ENCODE measurements around the gene ASMTL.
"Not testable (repeated sequence)": the region's sequence is repeated elsewhere in the genome, so short reads cannot be mapped to it uniquely, and the experiment has no call there.

ASMTL gene

DNA sequence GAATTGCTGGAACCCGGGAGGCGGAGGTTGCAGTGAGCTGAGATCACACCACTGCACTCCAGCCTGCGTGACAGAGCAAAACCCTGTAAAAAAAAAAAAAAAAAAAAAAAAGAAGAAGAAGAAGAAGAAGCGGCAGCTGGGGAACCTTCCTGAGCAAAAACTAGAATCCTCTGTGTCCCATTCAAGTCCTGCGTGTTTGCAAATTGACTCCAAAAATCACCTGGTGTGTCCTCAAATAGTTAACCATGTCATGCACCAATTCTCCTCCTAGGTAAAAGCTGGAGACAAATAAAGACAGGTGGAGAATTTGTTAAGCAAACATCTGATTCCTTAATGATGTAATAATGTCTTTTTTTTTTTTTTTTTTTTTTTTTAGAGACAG, 31.9 kb upstream of the ASMTL start:
- in situ Hi-C loops (cut with HindIII; ENCODE audit: low pct_ligation_motif_present, low pct_unique_long_range_greater_than_20kb, low sequenced_read_pairs): no loop called here
- no peak for DNase-seq

DNA sequence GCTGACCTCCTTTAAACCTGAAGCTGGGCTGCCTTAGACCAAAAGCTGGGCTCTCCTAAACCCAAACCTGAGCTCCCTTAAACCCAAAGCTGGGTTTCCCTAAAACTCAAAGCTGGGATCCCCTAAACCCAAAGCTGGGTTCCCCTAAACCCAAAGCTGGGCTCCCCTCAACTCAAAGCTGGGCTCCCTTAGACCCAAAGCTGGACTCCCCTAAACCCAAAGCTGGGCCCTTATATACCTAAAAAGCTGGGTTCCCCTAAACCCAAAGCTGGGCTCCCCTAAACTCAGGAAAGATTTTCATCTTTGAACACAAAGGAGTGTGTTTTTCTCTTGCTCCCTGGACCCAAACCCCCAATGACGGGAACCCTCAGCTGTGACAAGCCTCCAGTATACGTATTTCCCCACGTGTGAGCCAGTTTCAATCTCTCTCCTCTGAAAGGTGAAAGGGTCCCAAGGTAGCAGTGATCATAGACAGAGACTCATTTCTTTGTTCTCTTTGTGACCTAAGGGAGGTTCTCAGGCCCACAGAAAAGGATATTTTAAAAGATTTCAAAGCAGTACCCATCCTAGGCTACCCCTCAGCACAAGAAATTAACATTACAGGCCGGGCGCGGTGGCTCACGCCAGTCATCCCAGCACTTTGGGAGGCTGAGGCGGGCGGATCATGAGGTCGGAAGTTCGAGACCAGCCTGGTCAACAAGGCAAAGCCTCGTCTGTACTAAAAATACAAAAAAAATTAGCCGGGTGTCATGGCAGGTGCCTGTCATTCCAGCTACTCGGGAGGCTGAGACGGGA, 31.3 kb upstream of the ASMTL start:
- DNase-seq: no peak
- in situ Hi-C loops (cut with HindIII; ENCODE audit: low pct_ligation_motif_present, low pct_unique_long_range_greater_than_20kb, low sequenced_read_pairs): no loop called here

DNA sequence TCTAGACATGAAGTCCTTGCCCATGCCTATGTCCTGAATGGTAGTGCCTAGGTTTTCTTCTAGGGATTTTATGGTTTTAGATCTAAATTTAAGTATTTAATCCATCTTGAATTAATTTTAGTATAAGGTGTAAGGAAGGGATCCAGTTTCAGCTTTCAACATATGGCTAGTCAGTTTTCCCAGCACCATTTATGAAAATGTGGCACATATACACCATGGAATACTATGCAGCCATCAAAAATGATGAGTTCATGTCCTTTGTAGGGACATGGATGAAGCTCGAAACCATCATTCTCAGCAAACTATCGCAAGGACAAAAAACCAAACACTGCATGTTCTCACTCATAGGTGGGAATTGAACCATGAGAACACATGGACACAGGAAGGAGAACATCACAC, 29.8 kb upstream of the ASMTL start:
- DNase-seq; in situ Hi-C loops (cut with HindIII; ENCODE audit: low pct_ligation_motif_present, low pct_unique_long_range_greater_than_20kb, low sequenced_read_pairs): not testable (repeated sequence)

DNA sequence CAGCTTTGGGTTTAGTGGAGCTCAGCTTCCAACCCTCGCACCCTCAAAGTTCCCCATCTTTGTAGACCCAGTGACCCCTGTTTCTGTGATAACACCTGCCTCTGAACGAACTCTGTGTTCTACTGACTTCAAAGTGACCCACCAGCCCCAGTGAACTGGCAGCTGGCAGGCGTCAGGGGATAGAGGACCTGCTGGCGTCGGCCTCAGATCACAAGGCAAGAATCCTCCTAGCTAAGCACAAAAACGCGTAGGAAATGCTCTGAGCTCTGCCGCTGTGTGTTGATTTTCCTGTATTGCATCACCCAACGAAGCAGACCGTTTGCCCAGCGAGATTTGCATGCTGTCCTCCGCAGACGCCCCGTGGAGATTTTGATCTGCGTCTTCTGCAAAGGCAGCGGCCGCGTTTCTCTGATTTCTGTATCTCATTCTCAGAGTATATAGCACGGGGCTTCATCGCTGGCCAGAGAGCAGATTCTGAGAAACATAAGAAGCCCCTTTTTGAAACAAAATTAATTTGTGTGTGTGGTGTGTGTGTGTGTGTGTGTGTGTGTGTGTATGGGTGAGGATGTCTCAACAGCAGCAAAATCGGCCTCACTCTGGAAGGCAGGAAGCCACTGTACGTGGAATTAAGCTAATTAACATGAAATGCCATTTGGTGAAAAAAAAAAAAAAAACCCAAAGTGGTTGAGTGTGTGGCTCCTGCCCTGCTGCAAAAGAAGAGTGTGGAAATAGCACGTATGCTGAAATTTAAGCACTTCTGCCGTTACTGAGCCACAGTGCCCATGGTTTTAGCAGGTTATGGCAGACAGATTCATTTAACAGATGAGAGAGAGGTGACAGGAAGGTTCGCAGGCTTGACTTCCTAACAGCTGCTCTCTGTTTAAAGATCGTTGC, 29.2 kb upstream of the ASMTL start:
- peak; percentile 42 for DNase-seq
- in situ Hi-C loops (cut with HindIII; ENCODE audit: low pct_ligation_motif_present, low pct_unique_long_range_greater_than_20kb, low sequenced_read_pairs): no loop called here

DNA sequence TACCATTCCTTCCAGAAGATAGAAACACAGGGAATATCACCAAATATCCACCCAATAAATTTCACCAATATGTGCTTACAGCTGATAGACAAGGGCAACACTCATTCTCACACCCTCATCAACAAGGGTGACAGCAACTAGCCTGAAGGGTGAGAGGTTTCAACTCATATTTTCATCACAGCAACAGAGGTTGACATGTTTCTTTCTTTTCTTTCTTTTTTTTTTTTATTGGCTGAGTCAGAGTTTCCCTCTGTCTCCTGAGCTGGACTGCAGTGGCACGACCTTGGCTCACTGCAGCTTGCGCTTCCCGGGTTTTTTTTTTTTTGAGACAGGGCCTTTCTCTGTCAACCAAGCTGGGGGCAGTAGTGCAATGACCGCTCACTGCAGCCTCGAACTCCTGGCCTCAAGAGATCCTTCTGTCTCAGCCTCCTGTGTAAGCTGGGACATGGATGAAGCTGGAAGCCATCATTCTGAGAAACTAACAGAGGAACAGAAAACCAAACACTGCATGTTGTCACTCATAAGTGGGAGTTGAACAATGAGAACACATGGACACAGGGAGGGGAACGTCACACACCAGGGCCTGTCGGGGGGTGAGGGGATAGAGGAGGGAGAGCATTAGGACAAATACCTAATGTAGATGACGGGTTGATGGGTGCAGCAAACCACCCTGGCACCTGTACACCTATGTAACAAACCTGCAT, 27.5 kb upstream of the ASMTL start:
- DNase-seq: no peak
- in situ Hi-C loops (cut with HindIII; ENCODE audit: low pct_ligation_motif_present, low pct_unique_long_range_greater_than_20kb, low sequenced_read_pairs): no loop called here

DNA sequence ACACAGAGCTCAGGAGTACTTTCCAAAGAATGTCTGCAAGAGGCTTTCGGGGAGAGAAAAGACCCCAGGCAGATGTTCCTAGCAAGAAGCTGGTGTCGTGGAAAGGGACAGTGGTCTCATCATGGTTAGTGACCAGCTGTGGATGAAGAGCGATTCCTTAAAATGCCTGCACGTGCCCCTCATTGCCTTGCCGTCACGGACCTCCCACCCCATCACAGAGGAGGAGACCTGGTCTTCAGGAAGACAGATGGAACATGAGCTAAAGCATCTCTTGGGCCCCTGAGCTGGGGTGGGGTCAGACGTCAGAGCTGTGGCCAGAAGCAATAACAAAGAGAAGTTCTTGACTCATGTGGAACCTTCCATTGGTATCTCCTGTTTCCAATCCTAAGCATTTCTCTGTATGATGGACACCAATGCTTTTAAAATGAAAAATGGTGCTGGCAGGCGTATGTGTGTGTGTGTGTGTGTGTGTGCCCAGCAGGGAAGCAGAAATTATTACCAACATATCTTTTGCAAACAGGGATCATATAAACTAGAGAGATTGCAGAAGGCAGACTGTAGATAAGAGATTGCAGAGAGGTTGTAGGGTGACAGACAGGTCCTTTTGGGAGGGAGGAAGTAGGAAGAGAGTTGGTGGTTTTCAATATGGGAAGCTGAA, 25.2 kb upstream of the ASMTL start:
- in situ Hi-C loops (cut with HindIII; ENCODE audit: low pct_ligation_motif_present, low pct_unique_long_range_greater_than_20kb, low sequenced_read_pairs): no loop called here
- DNase-seq: no peak

DNA sequence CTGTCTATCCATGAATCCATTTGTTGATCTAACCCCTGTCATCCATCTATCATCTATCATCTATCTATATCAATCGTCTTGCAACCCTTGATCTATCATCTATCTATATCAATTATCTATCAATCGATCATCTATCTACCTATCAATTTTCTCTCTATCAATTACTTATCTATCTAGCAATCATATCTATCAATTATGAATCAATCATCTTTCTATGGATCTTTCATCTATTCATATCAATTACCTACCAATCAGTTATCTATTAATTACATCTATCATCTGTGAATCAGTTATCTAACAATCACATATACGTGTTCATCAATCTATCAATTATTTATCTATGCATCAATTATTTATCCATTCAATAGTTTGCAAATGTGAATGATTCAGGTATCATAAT, 24.5 kb upstream of the ASMTL start:
- in situ Hi-C loops (cut with HindIII; ENCODE audit: low pct_ligation_motif_present, low pct_unique_long_range_greater_than_20kb, low sequenced_read_pairs): no loop called here

DNA sequence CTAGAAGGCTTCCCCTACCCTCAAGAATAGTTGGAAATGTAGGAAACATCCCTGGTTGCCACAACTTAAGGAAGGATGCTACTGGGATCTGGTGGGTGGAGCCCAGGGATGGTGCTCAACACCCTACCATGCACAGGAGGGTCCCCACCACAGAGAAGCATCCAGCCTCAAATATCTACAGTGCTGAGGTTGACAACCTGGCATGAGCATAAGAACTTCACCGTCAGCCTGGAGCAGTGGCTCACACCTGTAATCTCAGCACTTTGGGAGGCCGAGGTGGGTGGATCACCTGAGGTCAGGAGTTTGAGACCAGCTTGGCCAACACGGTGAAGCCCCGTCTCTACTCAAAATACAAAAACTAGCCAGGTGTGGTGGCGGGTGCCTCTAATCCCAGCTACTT, 24.0 kb upstream of the ASMTL start:
- DNase-seq: no peak
- in situ Hi-C loops (cut with HindIII; ENCODE audit: low pct_ligation_motif_present, low pct_unique_long_range_greater_than_20kb, low sequenced_read_pairs): no loop called here

More for the DNA sequence above, 24.5 kb upstream of the ASMTL start:
- no peak for DNase-seq

DNA sequence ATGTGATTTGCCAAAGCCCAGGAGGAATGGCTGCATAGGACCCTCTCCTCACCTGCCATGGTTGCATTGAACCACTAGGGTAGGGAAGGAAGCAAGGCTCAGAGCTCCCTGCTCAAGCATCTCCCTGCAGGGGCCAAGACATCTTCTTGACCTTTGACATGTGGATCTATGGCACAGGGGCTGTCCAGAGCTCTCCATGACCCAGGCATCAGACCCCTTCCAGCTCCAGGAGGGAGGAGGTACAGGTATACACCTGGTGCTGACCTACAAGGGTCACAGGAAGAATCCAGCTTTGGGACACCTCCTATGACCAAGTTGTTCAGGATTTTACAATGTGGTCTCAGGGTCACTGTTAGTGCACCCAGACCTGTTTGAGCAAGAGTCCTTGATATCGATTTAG, 23.2 kb upstream of the ASMTL start:
- in situ Hi-C loops (cut with HindIII; ENCODE audit: low pct_ligation_motif_present, low pct_unique_long_range_greater_than_20kb, low sequenced_read_pairs): no loop called here
- DNase-seq: no peak

DNA sequence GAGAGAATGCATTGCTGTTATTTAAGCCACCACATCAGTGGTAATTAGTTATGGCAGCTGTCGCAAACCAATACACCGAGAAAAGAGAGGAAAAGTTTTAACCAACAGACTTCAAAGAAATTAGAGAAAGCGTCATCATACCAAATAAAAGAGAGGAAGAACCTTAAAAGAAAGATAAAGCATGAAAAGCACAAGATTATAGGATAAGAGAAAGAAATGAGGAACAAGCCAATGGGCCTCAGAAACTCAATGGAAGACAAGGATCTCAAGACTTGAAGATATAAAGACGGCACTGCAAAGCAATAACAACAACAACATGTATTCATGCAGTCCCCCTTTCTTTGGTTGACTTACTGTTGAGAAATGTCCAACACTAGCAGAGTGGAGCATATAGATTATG, 22.8 kb upstream of the ASMTL start:
- in situ Hi-C loops (cut with HindIII; ENCODE audit: low pct_ligation_motif_present, low pct_unique_long_range_greater_than_20kb, low sequenced_read_pairs): no loop called here
- DNase-seq: no peak

DNA sequence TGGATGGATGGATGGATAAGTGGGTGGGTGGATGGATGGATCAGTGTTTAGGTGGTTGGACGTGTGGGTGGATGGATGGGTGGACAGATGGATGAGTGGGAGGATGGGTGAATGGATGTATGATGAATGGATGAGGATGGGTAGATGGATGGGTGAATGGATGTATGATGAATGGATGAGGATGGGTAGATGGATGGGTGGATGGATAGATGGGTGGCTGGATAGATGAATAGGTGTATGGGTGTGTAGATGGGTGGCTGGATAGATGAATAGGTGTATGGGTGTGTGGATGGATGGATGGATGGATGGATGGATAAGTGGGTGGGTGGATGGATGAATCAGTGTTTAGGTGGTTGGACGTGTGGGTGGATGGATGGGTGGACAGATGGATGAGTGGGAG, 21.9 kb upstream of the ASMTL start:
- DNase-seq; in situ Hi-C loops (cut with HindIII; ENCODE audit: low pct_ligation_motif_present, low pct_unique_long_range_greater_than_20kb, low sequenced_read_pairs): not testable (repeated sequence)

DNA sequence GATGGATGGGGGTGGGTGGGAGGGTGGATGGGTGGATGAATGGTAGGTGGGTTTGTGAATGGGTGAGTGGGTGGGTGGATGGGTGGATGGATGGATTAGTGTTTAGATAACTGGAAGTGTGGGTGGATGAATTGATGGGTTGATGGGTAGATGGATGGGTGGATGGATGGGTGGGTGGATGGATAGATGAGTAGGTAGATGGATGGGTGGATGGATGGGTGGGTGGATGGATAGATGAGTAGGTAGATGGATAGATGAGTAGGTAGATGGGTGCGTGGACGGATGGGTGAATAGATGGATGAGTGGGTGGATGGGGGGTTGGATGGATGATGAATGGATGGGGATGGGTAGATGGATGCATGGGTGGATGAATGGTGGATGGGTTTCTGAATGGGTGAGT, 20.3 kb upstream of the ASMTL start:
- no peak for DNase-seq
- in situ Hi-C loops (cut with HindIII; ENCODE audit: low pct_ligation_motif_present, low pct_unique_long_range_greater_than_20kb, low sequenced_read_pairs): no loop called here

DNA sequence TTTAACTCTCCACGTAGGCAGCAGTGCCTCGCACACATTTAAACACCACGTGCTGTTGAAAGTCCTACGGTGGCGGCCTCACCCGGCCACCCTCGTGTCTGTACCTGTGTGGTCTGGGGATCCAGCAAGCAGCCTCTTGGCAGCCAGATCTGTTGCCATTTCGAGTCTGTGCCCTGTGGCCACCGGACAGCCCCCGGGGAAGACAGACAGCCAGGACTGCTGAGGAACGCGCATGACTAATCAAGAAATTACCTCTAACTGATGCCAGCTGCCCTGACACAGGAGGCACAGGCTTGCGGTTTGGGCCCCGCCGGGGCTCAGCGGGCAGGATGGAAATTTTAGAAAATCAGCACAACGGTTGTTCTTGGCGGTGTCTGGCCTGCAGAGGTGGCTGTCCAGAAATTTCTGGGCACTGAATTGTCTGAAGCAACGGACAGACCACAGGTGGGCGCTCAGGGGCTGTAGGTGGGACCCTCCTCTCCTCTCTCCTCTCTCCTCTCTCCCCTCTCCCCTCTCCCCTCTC, 15.6 kb upstream of the ASMTL start:
- DNase-seq: peak; percentile 70
- in situ Hi-C loops (cut with HindIII; ENCODE audit: low pct_ligation_motif_present, low pct_unique_long_range_greater_than_20kb, low sequenced_read_pairs): no loop called here

DNA sequence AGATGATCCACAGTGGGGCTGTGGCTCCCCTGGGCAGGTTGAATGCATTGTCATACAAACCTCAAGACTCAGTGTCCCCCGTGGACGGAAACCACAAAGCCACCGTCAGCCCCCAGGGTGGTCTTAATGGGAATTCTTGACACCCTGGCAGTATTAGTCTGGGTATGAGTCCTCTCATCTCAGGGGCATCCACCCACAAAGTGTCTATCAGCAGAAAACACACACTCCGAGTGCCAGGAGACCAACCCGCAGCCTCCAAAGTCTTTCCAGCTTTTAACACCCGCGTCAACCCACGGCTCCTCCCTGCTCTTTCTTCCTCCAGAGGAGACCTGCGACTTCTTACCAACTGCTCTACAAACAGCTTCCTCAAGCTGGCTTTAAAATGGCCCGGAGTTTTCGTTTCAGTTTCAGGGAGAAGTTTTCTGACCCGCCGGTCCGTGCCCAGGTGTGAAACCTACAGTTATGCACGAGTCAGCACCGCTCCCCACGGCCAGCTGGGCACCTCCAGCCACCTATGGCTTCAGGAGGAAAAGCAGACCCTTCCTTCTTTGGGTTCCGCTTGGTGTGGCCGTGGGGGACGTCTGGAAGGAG, 14.4 kb upstream of the ASMTL start:
- in situ Hi-C loops (cut with HindIII; ENCODE audit: low pct_ligation_motif_present, low pct_unique_long_range_greater_than_20kb, low sequenced_read_pairs): no loop called here
- DNase-seq: no peak

DNA sequence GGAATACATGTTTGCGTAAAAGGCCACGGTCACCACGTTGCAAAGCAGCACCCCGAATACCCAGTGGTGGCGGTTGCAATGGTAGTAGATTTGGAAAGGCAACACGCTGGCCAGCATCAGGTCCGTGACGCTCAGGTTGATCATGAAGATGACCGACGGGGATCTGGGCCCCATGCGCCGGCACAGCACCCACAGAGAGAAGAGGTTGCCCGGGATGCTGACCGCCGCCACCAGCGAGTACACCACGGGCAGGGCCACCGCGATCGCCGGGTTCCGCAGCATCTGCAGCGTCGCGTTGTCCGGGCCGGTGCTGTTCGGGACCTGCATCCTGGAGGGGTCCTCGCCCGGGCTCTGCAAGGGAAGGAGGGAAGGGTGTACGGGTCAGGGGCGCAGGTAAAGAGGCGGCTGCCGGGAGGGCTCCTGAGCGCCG, 13.5 kb upstream of the ASMTL start:
- in situ Hi-C loops (cut with HindIII; ENCODE audit: low pct_ligation_motif_present, low pct_unique_long_range_greater_than_20kb, low sequenced_read_pairs): no loop called here
- no peak for DNase-seq

DNA sequence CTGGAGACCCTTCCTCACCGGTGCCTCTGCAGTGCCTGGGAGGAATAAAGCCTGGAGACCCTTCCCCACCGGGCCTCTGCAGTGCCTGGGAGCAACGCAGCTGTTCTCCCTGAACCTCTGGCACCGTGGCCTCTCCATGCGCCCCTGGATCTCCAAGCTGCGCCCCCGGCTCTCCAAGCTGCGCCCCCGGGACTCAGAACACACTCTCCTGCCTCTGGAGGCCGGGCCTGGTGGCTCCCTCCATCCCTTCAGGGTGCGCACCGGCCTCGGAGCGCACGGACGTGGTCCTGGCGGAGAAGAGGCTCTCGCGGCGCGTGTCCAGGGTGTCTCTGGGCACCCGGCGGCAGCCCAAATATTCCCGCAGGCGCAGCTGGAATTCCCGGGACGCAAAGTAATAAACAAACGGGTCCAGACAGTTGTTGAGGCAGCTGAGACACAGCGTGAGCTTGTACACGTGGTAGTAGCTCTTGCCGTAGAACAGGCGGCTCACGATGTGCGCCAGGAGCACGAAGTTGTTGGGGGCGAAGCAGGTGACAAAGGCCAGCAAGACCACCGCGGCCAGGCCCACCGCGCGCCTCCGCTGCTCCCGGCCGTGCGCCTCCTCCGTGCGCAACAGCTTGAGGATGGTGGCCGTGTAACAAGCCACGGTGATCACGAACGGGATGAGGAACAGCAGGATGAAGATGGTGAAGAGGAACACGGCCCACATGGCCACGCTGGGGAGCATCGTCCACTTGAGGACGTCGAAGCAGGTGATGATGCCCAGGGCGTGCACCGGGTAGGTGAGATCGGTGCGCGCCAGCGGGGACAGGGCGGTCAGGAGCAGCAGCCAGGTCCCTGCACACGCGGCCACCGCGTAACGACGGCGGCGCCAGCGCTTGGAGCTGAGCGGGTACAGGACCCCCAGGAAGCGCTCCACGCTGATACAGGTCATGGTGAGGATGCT, 12.8 kb upstream of the ASMTL start:
- no peak for DNase-seq
- in situ Hi-C loops (cut with HindIII; ENCODE audit: low pct_ligation_motif_present, low pct_unique_long_range_greater_than_20kb, low sequenced_read_pairs): no loop called here

DNA sequence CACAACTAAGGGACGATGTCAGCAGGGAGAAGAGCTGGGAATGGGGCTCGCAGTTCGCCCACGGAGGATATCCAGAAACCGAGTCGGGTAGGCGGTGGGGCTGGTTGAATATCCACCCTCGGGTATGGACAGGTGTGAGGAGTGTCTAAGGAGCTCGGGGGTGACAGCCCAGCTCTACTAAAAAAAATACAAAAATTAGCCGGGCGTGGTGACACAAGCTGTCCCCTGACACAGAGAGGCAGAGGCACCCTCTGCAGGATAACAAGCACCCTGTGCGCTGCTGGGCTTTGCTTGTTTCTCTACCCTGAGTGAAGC, 12.2 kb upstream of the ASMTL start:
- in situ Hi-C loops (cut with HindIII; ENCODE audit: low pct_ligation_motif_present, low pct_unique_long_range_greater_than_20kb, low sequenced_read_pairs): no loop called here
- DNase-seq: no peak
